SJSA1 (cell line): Measurements from ENCODE around the gene PDE4C. TPM values are rescaled to one million over a fixed set of nuclear protein-coding genes. Genes with fewer than 3 reads are reported as not detected.

Source experiments
- DNase-seq, 2 experiments: peaks; one replicate each; pipeline ENCODE4 v3.0.0-alpha.2; 2015 to 2020; ENCODE audit warnings: low spot score in 2 of 2, low read depth in 1 of 2
- H3K27ac ChIP-seq: fragments of 250-450 bp; sonication (Bioruptor Pico); 2 replicates; pipeline ENCODE4 v1.5.1; 2020; ENCODE audit warnings: mild to moderate bottlenecking, moderate library complexity
- H3K27me3 ChIP-seq: fragments of 250-450 bp; sonication (Bioruptor Pico); replicated peaks from 2 replicates; pipeline ENCODE4 v1.5.1; 2020; ENCODE audit warnings: mild to moderate bottlenecking, moderate library complexity
- H3K36me3 ChIP-seq: fragments of 250-450 bp; sonication (Bioruptor Pico); 2 replicates; pipeline ENCODE4 v1.5.1; 2020; ENCODE audit warnings: mild to moderate bottlenecking
- H3K4me1 ChIP-seq: fragments of 250-450 bp; sonication (Bioruptor Pico); replicated peaks from 2 replicates; pipeline ENCODE4 v1.6.1; 2021; ENCODE audit warnings: mild to moderate bottlenecking
- H3K4me3 ChIP-seq: fragments of 250-450 bp; sonication (Bioruptor Pico); 2 replicates; pipeline ENCODE4 v1.5.1; 2020; ENCODE audit warnings: mild to moderate bottlenecking
- H3K9me3 ChIP-seq: fragments of 250-450 bp; sonication (Bioruptor Pico); replicated peaks from 2 replicates; pipeline ENCODE4 v1.5.1; 2020; ENCODE audit warnings: mild to moderate bottlenecking
- total RNA-seq: library from RNA; depleted of rRNA; stranded (reverse); fragments of >200 nt; shearing (Covaris generic); gene quantifications from 2 replicates; pipeline ENCODE4 v1.2.3, GENCODE V29; 2014

The PDE4C gene
- total RNA-seq, 1 experiment from 2014 or later: not detected

DNA sequence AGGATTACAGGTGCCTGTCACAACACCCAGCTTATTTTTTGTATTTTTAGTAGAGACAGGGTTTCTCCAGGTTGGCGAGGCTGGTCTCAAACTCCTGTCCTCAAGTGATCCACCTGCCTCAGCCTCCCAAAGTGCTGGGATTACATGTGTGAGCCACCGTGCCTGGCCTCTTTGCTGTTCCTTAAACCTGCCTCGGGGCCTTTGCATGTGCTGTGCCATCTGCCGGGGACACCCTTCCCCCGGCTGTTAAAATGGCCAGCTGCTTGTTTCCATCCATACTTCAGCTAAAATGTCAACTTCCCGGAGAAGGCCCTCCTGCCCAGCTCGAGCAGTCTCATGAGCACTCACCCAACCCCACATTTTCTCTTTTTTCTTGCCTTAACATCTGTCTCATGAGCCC, 19.1 kb upstream of the PDE4C start:
- Histone ChIP-seq H3K27me3 (no peaks in the 10 kb centered on the region), H3K27ac (no peak overlapping the region)

DNA sequence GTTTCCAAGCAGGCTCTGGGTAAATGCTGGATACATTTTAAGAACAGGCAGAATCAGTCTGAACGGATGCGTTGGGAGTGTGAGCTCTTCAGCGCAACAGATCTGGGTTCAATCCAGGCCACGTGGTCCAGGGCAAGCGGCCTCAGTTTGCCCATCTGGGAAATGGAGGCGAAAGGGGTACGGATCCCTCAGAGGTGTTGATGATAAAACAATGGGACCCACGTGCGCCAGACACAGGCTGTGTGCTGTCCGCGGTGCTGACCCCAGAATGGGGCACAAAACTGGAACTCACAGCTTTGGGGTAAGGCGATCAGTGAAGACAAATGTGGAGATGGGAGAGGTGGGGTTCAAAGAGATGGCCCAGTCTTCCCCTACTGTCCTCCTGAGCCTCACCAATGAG, 13.1 kb upstream of the PDE4C start:
- H3K27ac ChIP-seq: no peak overlapping the region
- no peak for DNase-seq
- peaks cover 10% of the 10 kb centered on the region; the same call in 1 of the 2 replicates for H3K27me3 ChIP-seq
- H3K4me3 ChIP-seq: no peak overlapping the region
- H3K4me1 ChIP-seq: no peaks in the 10 kb centered on the region
- no peaks in the 10 kb centered on the region for H3K36me3 ChIP-seq
- no peaks in the 10 kb centered on the region for H3K9me3 ChIP-seq

More for the DNA sequence above, 19.1 kb upstream of the PDE4C start:
- Histone ChIP-seq H3K36me3 (no peaks in the 10 kb centered on the region), H3K4me3 (no peak overlapping the region), H3K9me3 (no peaks in the 10 kb centered on the region), H3K4me1 (no peaks in the 10 kb centered on the region)
- no peak for DNase-seq

DNA sequence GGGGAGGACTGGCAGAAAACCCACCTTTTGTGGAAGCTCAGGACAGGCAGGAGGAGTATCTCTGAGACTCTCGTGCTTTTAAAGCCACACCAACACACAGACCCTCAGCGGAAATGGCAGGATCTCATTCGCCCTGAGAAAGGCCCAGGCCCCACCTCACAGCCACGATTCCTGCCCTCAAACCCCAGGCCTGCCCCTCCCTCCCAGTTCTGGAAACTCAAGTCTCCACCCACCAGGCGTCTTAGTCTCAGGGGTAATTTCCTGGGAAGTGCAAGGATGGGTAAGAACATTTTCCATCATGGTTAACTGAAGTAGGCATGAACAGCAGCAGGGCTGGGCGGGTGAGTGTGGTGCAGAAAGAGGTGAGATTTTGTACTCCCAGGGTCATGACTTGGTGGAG, 8.0 kb upstream of the PDE4C start:
- peaks cover 12% of the 10 kb centered on the region for H3K27me3 ChIP-seq
- no peak for DNase-seq
- no peaks in the 10 kb centered on the region for H3K36me3 ChIP-seq
- no peaks in the 10 kb centered on the region; the same call in none of the 2 replicates for H3K4me1 ChIP-seq
- H3K4me3 ChIP-seq: no peak overlapping the region
- H3K9me3 ChIP-seq: peaks cover 8% of the 10 kb centered on the region
- H3K27ac ChIP-seq: no peak overlapping the region

DNA sequence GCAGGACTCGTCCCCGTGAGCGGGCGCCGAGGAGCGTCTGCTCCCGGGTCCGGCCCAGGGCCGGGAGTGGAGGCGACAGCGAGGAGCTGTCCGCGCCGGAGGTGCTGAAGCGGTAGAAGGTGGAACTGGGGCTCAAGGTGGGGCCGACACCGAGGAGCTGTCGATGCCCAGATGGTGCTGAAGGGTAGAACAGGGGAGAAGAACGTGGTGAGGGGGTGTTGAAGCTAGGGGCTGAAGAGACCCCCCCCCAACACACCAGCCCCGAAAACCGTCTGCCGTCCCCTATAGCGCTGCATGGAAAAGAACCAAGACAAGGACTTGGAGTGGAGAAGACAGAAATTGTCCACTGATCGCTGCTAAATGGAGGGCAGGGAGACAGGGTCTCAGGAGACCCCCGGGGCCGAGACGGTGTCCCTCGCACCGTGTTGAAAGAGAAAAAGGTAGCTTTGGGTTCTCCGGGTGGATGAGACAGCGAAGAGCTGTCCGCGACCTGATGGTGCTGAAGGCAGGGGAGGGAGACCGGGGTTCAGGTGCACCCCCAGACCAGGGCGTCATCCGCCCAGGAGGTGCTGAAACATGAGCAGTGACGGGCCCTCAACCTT, 7.1 kb upstream of the PDE4C start:
- Histone ChIP-seq H3K9me3 (peaks cover 8% of the 10 kb centered on the region), H3K4me1 (no peaks in the 10 kb centered on the region; the same call in none of the 2 replicates), H3K27ac (no peak overlapping the region), H3K4me3 (no peak overlapping the region), H3K27me3 (peaks cover 9% of the 10 kb centered on the region), H3K36me3 (no peaks in the 10 kb centered on the region)
- peak; percentile 36 to 64 for DNase-seq

DNA sequence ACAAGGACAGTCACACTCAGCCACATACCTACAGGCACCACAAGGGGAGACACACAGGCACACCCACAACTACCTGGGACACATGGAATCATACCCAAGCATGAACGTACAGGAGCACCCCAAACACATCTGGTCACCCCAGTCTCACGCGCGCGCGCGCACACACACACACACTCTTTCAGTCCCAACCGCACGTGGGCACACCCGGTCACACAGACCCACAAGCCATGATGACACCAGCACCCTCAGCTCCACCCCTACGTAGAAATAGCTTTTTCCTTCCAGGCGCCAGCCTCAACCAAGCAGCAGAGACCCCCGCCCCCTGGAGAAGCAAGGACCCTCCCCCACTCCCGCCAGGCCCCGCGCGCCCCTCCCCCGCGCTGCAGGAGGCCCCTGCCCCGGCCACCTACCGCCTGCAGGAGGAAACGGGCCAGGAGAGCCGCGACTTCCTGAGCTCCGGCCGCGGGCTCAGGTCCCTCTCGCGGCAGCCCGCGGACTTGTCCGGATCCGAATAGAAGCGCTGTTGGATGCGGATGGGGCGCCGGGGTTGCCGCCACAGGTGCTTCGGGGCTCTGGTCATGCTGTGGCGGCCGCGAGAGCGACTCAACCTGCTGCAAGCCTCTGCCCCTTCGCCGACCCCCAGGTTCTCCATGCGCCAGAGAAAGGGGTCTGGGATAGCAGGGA, 6.4 kb upstream of the PDE4C start:
- Histone ChIP-seq H3K27me3 (peaks cover 9% of the 10 kb centered on the region), H3K9me3 (peaks cover 8% of the 10 kb centered on the region), H3K36me3 (no peaks in the 10 kb centered on the region), H3K27ac (no peak overlapping the region), H3K4me3 (no peak overlapping the region), H3K4me1 (no peaks in the 10 kb centered on the region; the same call in none of the 2 replicates)
- no peak for DNase-seq

DNA sequence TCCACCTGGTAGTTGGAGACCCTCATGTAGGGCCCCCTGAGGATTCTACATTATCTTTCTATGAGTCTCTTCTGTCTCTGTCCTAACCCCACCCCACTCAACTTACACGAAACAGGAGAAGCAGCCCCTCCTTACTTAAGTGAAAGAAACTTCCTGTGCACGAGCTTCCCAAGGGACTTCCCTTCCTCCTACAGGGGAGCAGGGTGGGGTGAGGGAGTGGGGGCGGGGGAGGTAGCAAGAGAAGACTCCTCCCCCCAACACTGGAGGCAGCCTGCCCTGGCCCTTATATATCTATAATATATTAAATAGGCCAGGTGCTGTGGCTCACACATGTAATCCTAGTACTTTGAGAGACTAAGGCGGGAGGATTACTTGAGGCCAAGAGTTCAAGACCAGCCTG, 5.5 kb upstream of the PDE4C start:
- H3K9me3 ChIP-seq: peaks cover 8% of the 10 kb centered on the region
- no peak for DNase-seq
- H3K27ac ChIP-seq: no peak overlapping the region
- no peak overlapping the region for H3K4me3 ChIP-seq
- H3K36me3 ChIP-seq: no peaks in the 10 kb centered on the region
- no peaks in the 10 kb centered on the region; the same call in none of the 2 replicates for H3K4me1 ChIP-seq
- peaks cover 9% of the 10 kb centered on the region for H3K27me3 ChIP-seq

DNA sequence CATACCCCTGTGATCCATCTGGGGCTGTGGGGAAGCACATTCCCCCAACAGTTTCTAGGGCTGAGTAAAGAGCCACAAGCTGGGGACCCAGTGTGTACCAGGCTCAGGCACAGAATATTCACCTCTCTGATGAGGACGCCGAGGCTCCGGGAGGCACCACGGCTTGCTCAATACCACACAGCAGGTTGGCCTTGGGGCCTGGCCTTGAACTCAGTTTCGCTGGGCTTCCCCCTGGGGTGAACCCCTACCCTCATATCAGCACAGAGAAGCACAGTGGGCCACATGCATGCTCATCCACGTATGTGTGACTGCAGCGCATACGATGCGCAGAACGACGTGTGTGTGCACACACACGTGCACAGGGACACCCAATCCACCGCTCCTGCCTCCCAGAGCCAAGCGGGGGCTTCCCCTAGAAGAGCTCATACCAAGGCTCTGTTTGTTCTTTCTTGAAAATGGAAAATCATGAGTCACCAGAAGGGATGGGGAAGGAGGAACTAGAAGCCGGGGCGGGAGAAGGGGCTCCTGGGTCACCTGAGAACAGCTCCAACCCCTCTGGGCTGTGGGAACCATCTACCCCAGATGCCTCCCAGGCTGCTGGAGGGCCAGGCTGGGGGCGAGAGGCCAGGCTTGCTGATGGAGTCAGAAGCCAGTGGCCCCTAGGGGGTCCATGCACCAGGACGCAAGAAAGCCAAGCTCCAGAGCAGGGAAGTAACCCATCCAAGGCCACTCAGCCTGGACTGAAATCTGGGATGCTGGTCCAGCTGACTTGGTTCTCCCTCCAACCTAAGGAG, 4.9 kb upstream of the PDE4C start:
- H3K27me3 ChIP-seq: peaks cover 9% of the 10 kb centered on the region
- no peak overlapping the region for H3K4me3 ChIP-seq
- H3K4me1 ChIP-seq: no peaks in the 10 kb centered on the region; the same call in none of the 2 replicates
- H3K36me3 ChIP-seq: no peaks in the 10 kb centered on the region
- DNase-seq: no peak
- H3K27ac ChIP-seq: no peak overlapping the region
- peaks cover 8% of the 10 kb centered on the region for H3K9me3 ChIP-seq

DNA sequence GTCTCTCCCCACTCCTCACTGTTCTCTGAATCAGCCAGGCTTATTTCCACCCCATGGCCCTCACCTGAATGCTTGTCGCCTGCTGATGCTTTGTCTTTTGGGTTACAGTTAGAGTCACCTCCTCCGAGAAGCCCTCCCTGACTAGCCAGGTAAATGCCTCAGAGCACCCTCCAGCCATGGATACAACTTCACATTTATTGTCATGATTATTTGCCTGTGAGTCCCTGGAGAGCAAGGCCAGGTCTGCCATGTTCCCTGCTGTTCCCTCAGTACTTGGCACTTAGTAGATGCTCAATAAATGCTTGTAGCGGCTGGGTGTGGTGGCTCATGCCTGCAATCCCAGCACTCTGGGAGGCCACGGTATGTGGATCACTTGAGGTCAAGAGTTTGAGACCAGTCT, 3.7 kb upstream of the PDE4C start:
- no peak overlapping the region for H3K27ac ChIP-seq
- no peak overlapping the region for H3K4me3 ChIP-seq
- H3K4me1 ChIP-seq: peaks cover 6% of the 10 kb centered on the region
- no peaks in the 10 kb centered on the region for H3K36me3 ChIP-seq
- H3K9me3 ChIP-seq: peaks cover 8% of the 10 kb centered on the region
- no peak for DNase-seq
- H3K27me3 ChIP-seq: peaks cover 9% of the 10 kb centered on the region

DNA sequence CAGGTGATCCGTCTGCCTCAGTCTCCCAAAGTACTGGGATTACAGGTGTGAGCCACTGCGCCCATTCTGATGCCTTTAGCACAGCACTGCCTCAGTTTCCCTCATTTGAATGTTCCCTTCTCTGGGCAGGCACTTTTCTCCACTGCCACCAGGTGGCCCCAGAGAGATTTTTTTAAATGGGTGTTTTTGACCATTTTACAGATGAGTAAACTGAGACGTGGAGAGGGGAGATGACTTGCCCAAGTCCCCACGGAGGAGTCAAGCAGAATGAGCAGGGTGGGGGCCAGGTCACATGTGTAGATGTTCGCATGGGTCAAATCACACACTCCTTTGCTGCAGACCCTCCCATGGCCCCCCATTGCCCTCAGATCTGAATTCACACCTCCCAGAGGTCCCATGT, 3.2 kb upstream of the PDE4C start:
- Histone ChIP-seq H3K36me3 (no peaks in the 10 kb centered on the region), H3K9me3 (peaks cover 8% of the 10 kb centered on the region), H3K27ac (no peak overlapping the region), H3K4me3 (no peak overlapping the region), H3K4me1 (peaks cover 10% of the 10 kb centered on the region), H3K27me3 (peaks cover 9% of the 10 kb centered on the region)
- DNase-seq: no peak

DNA sequence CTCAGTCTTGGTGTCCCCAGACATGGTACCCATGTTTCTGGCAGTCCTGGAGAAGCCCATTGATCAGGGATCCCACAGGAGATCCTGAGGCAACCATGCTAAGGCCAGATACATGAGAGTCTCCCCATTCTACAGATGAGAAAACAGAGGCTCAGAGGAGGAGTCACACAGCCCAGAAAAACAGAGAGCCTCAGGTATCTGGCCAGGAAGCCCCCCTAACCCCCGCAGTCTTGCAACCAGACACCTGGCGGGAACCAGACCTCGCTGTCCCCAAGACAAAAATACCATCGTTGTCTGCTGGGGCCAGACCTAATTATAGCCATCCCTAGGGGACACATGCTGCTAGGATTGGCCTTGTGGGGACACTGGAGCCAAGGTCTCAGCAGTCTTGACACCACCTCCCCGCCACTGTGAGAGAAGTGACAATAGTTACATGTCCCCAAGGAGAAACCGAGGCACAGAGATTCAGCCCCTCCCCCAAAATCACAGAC, 1.6 kb upstream of the PDE4C start:
- no peak overlapping the region for H3K4me3 ChIP-seq
- no peak for DNase-seq
- H3K36me3 ChIP-seq: no peaks in the 10 kb centered on the region
- no peaks in the 10 kb centered on the region for H3K9me3 ChIP-seq
- peaks cover 9% of the 10 kb centered on the region for H3K27me3 ChIP-seq
- H3K4me1 ChIP-seq: peaks cover 14% of the 10 kb centered on the region
- H3K27ac ChIP-seq: no peak overlapping the region

DNA sequence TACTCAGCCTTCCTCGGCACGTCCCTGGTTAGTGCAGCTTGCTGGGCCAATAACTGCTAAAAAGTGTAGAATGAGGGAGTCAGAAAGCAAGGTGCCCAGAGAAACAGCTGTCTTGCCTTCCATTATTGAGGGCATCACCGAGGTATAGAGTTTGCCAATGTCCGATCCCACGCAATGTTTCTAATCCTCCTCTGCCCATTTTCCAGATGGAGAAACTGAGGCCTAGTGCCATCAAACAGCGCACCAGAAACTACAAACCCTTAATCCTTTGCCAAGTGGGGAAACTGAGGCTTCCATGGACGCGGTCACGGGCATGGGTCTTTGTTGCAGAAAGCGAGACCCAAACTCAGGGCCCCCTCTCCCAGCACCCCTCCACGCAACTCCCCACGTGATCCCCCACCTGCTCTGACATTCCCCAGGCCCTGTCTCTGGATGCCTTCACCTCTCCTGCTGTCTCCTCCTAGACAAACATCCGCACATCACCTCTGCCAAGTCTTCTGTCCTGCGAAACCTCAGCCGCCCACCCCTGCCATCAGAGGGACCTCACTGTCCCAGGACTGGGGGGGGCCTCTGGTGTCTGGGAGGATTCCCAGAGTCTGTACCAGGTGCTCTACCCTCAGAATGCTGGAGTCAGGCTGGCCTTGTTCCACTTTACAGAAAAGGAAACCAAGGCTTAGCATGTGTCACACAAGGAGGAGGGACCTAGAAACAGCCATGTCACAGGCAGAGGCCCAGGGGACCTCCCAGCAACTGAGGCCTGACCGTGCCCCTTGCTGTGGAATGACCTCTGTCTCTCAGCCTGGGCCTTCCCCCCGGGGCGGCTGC, 930 bp upstream of the PDE4C start:
- H3K9me3 ChIP-seq: no peaks in the 10 kb centered on the region
- H3K4me1 ChIP-seq: peaks cover 14% of the 10 kb centered on the region
- DNase-seq: no peak
- H3K27ac ChIP-seq: no peak overlapping the region
- peaks cover 5% of the 10 kb centered on the region for H3K27me3 ChIP-seq
- H3K4me3 ChIP-seq: no peak overlapping the region
- no peaks in the 10 kb centered on the region for H3K36me3 ChIP-seq

DNA sequence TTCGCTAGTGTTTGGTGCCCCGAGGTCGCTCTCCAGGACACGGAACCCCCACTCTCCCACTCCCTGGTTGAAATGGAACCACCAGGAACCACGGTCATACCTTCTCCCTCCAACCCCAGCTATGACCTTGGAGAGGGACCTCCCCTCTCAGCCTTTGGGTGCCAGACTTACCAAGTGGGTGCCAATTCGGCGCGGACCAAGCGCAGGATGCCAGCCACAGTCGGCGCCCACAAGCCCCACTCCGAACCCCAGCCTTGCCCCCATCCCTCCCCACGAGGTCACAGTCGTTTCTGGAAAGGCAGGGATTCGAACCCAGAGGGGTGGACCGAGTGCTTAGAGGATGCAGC, 910 bp downstream of the PDE4C start:
- Histone ChIP-seq H3K4me3 (no peak overlapping the region), H3K27me3 (peaks cover 4% of the 10 kb centered on the region; the same call in 1 of the 2 replicates), H3K36me3 (no peaks in the 10 kb centered on the region), H3K4me1 (peaks cover 14% of the 10 kb centered on the region), H3K9me3 (no peaks in the 10 kb centered on the region), H3K27ac (no peak overlapping the region)
- no peak for DNase-seq
